B cell (primary cell): ENCODE results near the gene WWP2. TPM values are rescaled to one million over a fixed set of nuclear protein-coding genes. Genes with fewer than 3 reads are reported as not detected.

Experiments
- ATAC-seq: fragments of 200-7000 bp; cut with Tn5 transposase; one replicate; pipeline ENCODE4 v1.10.0; 2021; ENCODE audit warnings: low read depth, mild to moderate bottlenecking, moderate number of reproducible peaks, moderate library complexity
- CTCF ChIA-PET: fragments of 350-600 bp; sonication (Branson Sonifier 250); formaldehyde crosslinking; loops from one replicate; lab custom pipeline; 2021; ENCODE audit warnings: antibody characterized with exemption, inconsistent platforms; lab: Charles Lee
- POLR2A ChIA-PET: fragments of 350-600 bp; sonication (Branson Sonifier 250); formaldehyde crosslinking; loops from one replicate; lab custom pipeline; 2021; ENCODE audit warnings: antibody characterized with exemption; lab: Charles Lee
- DNase-seq: peaks from one replicate; pipeline ENCODE4 v3.0.0; 2013
- H2AFZ ChIP-seq: 2 replicates; pipeline ENCODE4 v1.6.1; 2012; ENCODE audit warnings: mild to moderate bottlenecking, low read depth, low read length; ENCODE audit not compliant: insufficient read depth, poor library complexity, severe bottlenecking
- H3K27ac ChIP-seq, 2 donors: 1 replicate in 1 of 2; 2 replicates in 1 of 2; pipeline ENCODE4 v1.5.1; 2012 to 2013; ENCODE audit warnings: low read length in 2 of 2, mild to moderate bottlenecking in 2 of 2, moderate library complexity in 1 of 2
- H3K27me3 ChIP-seq, 4 experiments: fragments of 200-600 bp in 1 of 4; sonication (generic) in 1 of 4; replicated peaks in 1 of 4; 1 replicate in 2 of 4; 2 replicates in 2 of 4; pipeline versions ENCODE4 v1.6.1 to v1.7.0; 2013 to 2016; ENCODE audit warnings: low read length in 3 of 4, mild to moderate bottlenecking in 2 of 4, mixed read lengths in 1 of 4, moderate library complexity in 1 of 4; ENCODE audit not compliant: insufficient read depth in 4 of 4, control insufficient read depth in 3 of 4; ENCODE audit errors: control extremely low read depth in 1 of 4
- H3K36me3 ChIP-seq, 2 experiments: replicated peaks in 1 of 2; 1 replicate in 1 of 2; 2 replicates in 1 of 2; pipeline versions ENCODE4 v1.6.1 to v1.7.1; 2013; ENCODE audit warnings: low read length in 1 of 2; ENCODE audit not compliant: insufficient read depth in 2 of 2, control insufficient read depth in 1 of 2; ENCODE audit errors: control extremely low read depth in 1 of 2, extremely low read depth in 1 of 2
- H3K4me1 ChIP-seq, 2 donors: fragments of 200-600 bp in 1 of 2; sonication (generic) in 1 of 2; 1 replicate in 1 of 2; 2 replicates in 1 of 2; pipeline versions ENCODE4 v1.5.1 to v1.6.1; 2013 to 2017; ENCODE audit warnings: low read length in 2 of 2; ENCODE audit not compliant: control insufficient read depth in 2 of 2, insufficient read depth in 2 of 2
- H3K4me2 ChIP-seq: replicated peaks from 2 replicates; pipeline ENCODE3; 2012; ENCODE audit warnings: mild to moderate bottlenecking, low read depth, low read length; ENCODE audit not compliant: poor library complexity, severe bottlenecking
- H3K4me3 ChIP-seq, 5 experiments: fragments of 200-600 bp in 1 of 5; sonication (generic) in 1 of 5; 1 replicate in 3 of 5; 2 replicates in 2 of 5; pipeline versions ENCODE4 v1.5.1 to v1.7.0; 2011 to 2016; ENCODE audit warnings: low read length in 4 of 5, mild to moderate bottlenecking in 4 of 5, low read depth in 2 of 5, control low read depth in 1 of 5, moderate library complexity in 1 of 5; ENCODE audit not compliant: insufficient read depth in 1 of 5; ENCODE audit errors: control extremely low read depth in 1 of 5, extremely low read depth in 1 of 5
- H3K79me2 ChIP-seq: fragments of 200-600 bp; sonication (generic); one replicate; pipeline ENCODE4 v1.6.0; 2016; ENCODE audit warnings: low read length; ENCODE audit not compliant: control insufficient read depth, insufficient read depth
- H3K9ac ChIP-seq: fragments of 200-600 bp; sonication (generic); 2 replicates; pipeline ENCODE4 v1.6.1; 2017; ENCODE audit warnings: mild to moderate bottlenecking, low read length, moderate library complexity
- H3K9me3 ChIP-seq, 3 donors: one replicate each; pipeline versions ENCODE4 v1.6.1 to v1.7.1; 2013; ENCODE audit warnings: low read length in 2 of 3; ENCODE audit not compliant: control insufficient read depth in 2 of 3, insufficient read depth in 1 of 3; ENCODE audit errors: control extremely low read depth in 1 of 3
- H4K20me1 ChIP-seq: 2 replicates; pipeline ENCODE4 v1.6.0; 2012; ENCODE audit warnings: mild to moderate bottlenecking, low read length; ENCODE audit not compliant: insufficient read depth, control insufficient read depth, poor library complexity, severe bottlenecking
- H3K27ac Mint-ChIP-seq: one replicate; pipeline ENCODE4 v1.8.0; 2021; ENCODE audit warnings: mixed read lengths
- H3K27me3 Mint-ChIP-seq: one replicate; pipeline ENCODE4 v1.8.0; 2021; ENCODE audit warnings: mixed read lengths
- H3K4me1 Mint-ChIP-seq: one replicate; pipeline ENCODE4 v1.8.0; 2021; ENCODE audit warnings: mixed read lengths
- H3K4me3 Mint-ChIP-seq: one replicate; pipeline ENCODE4 v1.8.0; 2021; ENCODE audit warnings: mixed read lengths
- H3K9me3 Mint-ChIP-seq: one replicate; pipeline ENCODE4 v1.8.0; 2022; ENCODE audit warnings: mixed read lengths; ENCODE audit not compliant: insufficient read depth
- EZH2 ChIP-seq: IDR thresholded peaks from 2 replicates; pipeline ENCODE4 v1.6.1; 2012; ENCODE audit warnings: borderline replicate concordance, low read depth, mild to moderate bottlenecking, moderate library complexity, low read length; ENCODE audit not compliant: insufficient read depth, poor library complexity, severe bottlenecking
- WGBS: methylation state at CpG from one replicate; pipeline ENCODE4 v1.1.5; 2013; ENCODE audit warnings: missing lambda C conversion rate; ENCODE audit not compliant: insufficient coverage; 5-methylcytosine and 5-hydroxymethylcytosine counted together
- intact Hi-C: fragments of 100-400 bp; cut with micrococcal nuclease; formaldehyde crosslinking; loops from one replicate; pipeline ENCODE4 v1.10.0; 2022
- polyA plus RNA-seq: library from polyadenylated mRNA; depleted of rRNA; stranded (reverse); fragments of >200 nt; gene quantifications from 2 replicates; pipeline ENCODE4 v1.2.3, GENCODE V29; 2012
- total RNA-seq, 2 donors: library from RNA; stranded (reverse); fragments of 120-200 nt in 1 of 2; gene quantifications; 1 replicate in 1 of 2; 2 replicates in 1 of 2; pipeline versions ENCODE4 v1.2.3 to v1.2.4, GENCODE V29; 2013 to 2022
- TF ChIP-seq, protein P1 (sequence below): fragments of 200-600 bp; IDR thresholded peaks from one replicate; pipeline ENCODE4 v1.8.0; 2022; ENCODE audit warnings: antibody characterized with exemption, mild to moderate bottlenecking

WWP2 gene
- total and polyA plus RNA-seq, 2 donors (not counting 1 experiment from before 2014, with no cell fraction given) = 33.4 to 105 TPM

DNA sequence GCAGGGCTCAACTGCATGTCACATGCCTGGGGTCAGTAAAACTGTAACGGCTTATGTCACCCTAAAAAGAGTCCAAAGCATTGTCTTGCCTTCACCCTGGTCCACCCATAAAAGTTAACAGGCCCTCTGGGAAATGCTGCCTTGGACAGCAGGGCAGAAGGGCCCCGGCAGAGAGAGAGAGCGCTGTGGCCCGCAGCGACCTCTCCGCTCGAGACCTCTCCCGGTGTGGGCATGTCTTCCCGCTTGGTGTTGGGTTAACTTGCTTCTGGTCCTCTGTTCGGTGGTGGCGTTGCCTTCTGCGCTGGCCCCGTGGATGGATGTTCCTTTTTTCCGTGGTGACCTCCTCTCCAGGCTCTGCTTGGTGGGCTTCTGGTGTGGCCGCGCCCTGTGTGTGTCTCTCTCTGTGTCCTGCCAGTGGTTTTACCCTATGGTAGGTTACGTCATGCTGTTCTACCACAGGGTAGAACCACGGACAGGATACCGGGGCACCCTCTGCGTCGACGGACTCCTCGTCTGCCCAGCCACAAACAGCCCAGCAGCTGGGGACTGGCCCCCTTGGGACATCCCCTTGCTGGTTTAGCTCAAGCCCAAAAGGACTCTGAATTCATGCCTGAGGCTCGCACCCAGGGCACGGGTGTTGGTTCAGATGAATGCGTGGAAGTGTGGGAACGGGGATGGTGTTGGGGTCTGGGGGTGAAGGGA, 170.7 kb downstream of the WWP2 start:
- TF ChIP-seq, protein P1, sequence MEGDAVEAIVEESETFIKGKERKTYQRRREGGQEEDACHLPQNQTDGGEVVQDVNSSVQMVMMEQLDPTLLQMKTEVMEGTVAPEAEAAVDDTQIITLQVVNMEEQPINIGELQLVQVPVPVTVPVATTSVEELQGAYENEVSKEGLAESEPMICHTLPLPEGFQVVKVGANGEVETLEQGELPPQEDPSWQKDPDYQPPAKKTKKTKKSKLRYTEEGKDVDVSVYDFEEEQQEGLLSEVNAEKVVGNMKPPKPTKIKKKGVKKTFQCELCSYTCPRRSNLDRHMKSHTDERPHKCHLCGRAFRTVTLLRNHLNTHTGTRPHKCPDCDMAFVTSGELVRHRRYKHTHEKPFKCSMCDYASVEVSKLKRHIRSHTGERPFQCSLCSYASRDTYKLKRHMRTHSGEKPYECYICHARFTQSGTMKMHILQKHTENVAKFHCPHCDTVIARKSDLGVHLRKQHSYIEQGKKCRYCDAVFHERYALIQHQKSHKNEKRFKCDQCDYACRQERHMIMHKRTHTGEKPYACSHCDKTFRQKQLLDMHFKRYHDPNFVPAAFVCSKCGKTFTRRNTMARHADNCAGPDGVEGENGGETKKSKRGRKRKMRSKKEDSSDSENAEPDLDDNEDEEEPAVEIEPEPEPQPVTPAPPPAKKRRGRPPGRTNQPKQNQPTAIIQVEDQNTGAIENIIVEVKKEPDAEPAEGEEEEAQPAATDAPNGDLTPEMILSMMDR = no peak
- no peak for TF ChIP-seq EZH2
- H3K27me3 ChIP-seq = no peaks in the 10 kb centered on the region
- no peaks in the 10 kb centered on the region for H3K9me3 ChIP-seq
- H3K79me2 ChIP-seq = no peaks in the 10 kb centered on the region
- Mint-ChIP-seq H3K9me3 (no peaks in the 10 kb centered on the region), H3K27me3 (no peaks in the 10 kb centered on the region), H3K4me3 (no peak overlapping the region), H3K4me1 (no peaks in the 10 kb centered on the region), H3K27ac (no peak overlapping the region)
- no peak overlapping the region for H2AFZ ChIP-seq
- H3K4me1 ChIP-seq = no peaks in the 10 kb centered on the region
- peaks cover 1 to 78% of the 10 kb centered on the region in 2 experiments for H3K36me3 ChIP-seq
- no peak overlapping the region for H3K27ac ChIP-seq
- intact Hi-C loops = no loop called here
- H3K4me2 ChIP-seq = no peak overlapping the region
- DNase-seq (no peak), ATAC-seq (no peak)
- ChIA-PET POLR2A (no interaction called here), CTCF (interaction anchor here (1.3 kb wide), 1 partner anchor 136 kb away, joined by 3 read pairs; no protein-coding TSS in a partner anchor)
- no peaks in the 10 kb centered on the region for H4K20me1 ChIP-seq
- 83% methylated on average over 22 of the region's 27 CpGs for WGBS
- H3K4me3 ChIP-seq = no peak overlapping the region
- H3K9ac ChIP-seq = no peak overlapping the region

DNA sequence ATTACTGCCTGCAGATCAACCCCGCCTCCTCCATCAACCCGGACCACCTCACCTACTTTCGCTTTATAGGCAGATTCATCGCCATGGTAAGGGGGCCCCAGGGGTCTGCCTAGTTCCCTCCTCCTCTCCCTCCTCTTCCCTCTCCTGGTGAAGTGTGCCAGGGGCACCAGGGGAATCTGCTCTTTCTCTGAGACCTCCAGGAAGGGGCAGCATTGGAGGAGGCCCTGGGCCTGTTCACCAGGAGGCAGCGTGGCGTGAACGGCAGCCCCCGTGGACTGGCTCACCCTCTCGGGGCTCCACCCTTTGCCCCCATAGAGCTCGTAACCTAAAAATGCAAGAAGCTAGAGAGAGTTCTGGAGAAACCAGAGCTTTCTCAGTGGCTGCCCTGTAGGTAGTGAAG, 171.9 kb downstream of the WWP2 start:
- H3K4me1 Mint-ChIP-seq = no peaks in the 10 kb centered on the region
- H3K9me3 Mint-ChIP-seq = no peaks in the 10 kb centered on the region
- Histone ChIP-seq H4K20me1 (no peaks in the 10 kb centered on the region), H3K27me3 (no peaks in the 10 kb centered on the region), H3K27ac (no peak overlapping the region), H3K9ac (no peak overlapping the region), H3K9me3 (no peaks in the 10 kb centered on the region), H3K79me2 (no peaks in the 10 kb centered on the region), H3K36me3 (peaks cover 1 to 86% of the 10 kb centered on the region in 2 experiments), H3K4me2 (no peak overlapping the region), H2AFZ (no peak overlapping the region), H3K4me3 (no peak overlapping the region), H3K4me1 (no peaks in the 10 kb centered on the region)
- DNase-seq (no peak), ATAC-seq (no peak)
- no peak overlapping the region for H3K27ac Mint-ChIP-seq
- TF ChIP-seq EZH2 = no peak
- TF ChIP-seq, protein P1 = no peak
- POLR2A ChIA-PET = no interaction called here
- intact Hi-C loops = no loop called here
- no peak overlapping the region for H3K4me3 Mint-ChIP-seq
- CTCF ChIA-PET = interaction anchor here (0.7 to 1.3 kb wide), 2 partner anchors 137 to 139 kb away, joined by 3 to 5 read pairs; no protein-coding TSS in a partner anchor
- WGBS = 85% methylated on average over 9 of the region's 10 CpGs
- no peaks in the 10 kb centered on the region for H3K27me3 Mint-ChIP-seq
